IMR-90 (cell line): ENCODE measurements around the gene ADAMTS17. TPM values are rescaled to one million over a fixed set of nuclear protein-coding genes. Genes with fewer than 3 reads are reported as not detected.

Experiments
- ATAC-seq: fragments of 200-7000 bp; cut with Tn5 transposase; 2 replicates; pipeline ENCODE4 v1.9.1; 2020; ENCODE audit warnings: low read depth, mild to moderate bottlenecking, moderate library complexity
- BruUV-seq: library from RNA; stranded (reverse); fragments of 400-500 nt; replicated peaks from 2 replicates; lab custom pipeline; 2021; lab: Mats Ljungman, UMichigan
- CTCF ChIA-PET: fragments of 300-600 bp; formaldehyde crosslinking; extraction: SDS; loops from one replicate; lab custom pipeline; 2021; ENCODE audit warnings: antibody characterized with exemption; lab: Yijun Ruan, JAX
- POLR2A ChIA-PET: fragments of 300-600 bp; sonication (Branson Sonifier 250); formaldehyde crosslinking; loops from one replicate; lab custom pipeline; 2022; ENCODE audit warnings: antibody characterized with exemption; ENCODE audit not compliant: unreplicated experiment; lab: Charles Lee
- DNase-seq: peaks from one replicate; pipeline ENCODE4 v3.0.0; 2013
- H2AFZ ChIP-seq: replicated peaks from 2 replicates; pipeline ENCODE3; 2013; ENCODE audit warnings: low read length, mild to moderate bottlenecking; ENCODE audit not compliant: poor library complexity
- H2AK5ac ChIP-seq: 2 replicates; pipeline ENCODE4 v1.6.1; 2013; ENCODE audit warnings: low read depth, low read length, inconsistent platforms
- H2AK9ac ChIP-seq: replicated peaks from 2 replicates; pipeline ENCODE3; 2013; ENCODE audit warnings: mild to moderate bottlenecking, low read depth, low read length, moderate library complexity; ENCODE audit not compliant: poor library complexity
- H2BK120ac ChIP-seq: 2 replicates; pipeline ENCODE4 v1.6.1; 2013; ENCODE audit warnings: low read depth, low read length, inconsistent platforms
- H2BK15ac ChIP-seq: 3 replicates; pipeline ENCODE4 v1.6.1; 2013; ENCODE audit warnings: low read depth, low read length, inconsistent platforms
- H2BK20ac ChIP-seq: 2 replicates; pipeline ENCODE4 v1.6.1; 2013; ENCODE audit warnings: low read depth, mild to moderate bottlenecking, inconsistent platforms, low read length, moderate library complexity
- H2BK5ac ChIP-seq: 2 replicates; pipeline ENCODE4 v1.6.1; 2013; ENCODE audit warnings: mild to moderate bottlenecking, low read depth, low read length, inconsistent platforms; ENCODE audit not compliant: poor library complexity, severe bottlenecking
- H3K14ac ChIP-seq: replicated peaks from 2 replicates; pipeline ENCODE4 v1.6.1; 2013; ENCODE audit warnings: low read depth, low read length, inconsistent platforms
- H3K18ac ChIP-seq: 2 replicates; pipeline ENCODE4 v1.6.1; 2013; ENCODE audit warnings: low read depth, low read length, control low read depth
- H3K23ac ChIP-seq: 2 replicates; pipeline ENCODE4 v1.6.1; 2013; ENCODE audit warnings: low read depth, low read length, inconsistent platforms
- H3K27ac ChIP-seq: 2 replicates; pipeline ENCODE4 v1.5.1; 2013; ENCODE audit warnings: mild to moderate bottlenecking, control low read depth, low read length; ENCODE audit not compliant: insufficient read depth
- H3K27me3 ChIP-seq: 2 replicates; pipeline ENCODE4 v1.6.1; 2013; ENCODE audit warnings: low read length; ENCODE audit not compliant: control insufficient read depth, insufficient read depth
- H3K36me3 ChIP-seq: 2 replicates; pipeline ENCODE4 v1.6.1; 2013; ENCODE audit warnings: low read length, mixed read lengths; ENCODE audit not compliant: control insufficient read depth, insufficient read depth
- H3K4ac ChIP-seq: 2 replicates; pipeline ENCODE4 v1.6.1; 2013; ENCODE audit warnings: low read depth, low read length, inconsistent platforms
- H3K4me1 ChIP-seq: 2 replicates; pipeline ENCODE4 v1.6.1; 2013; ENCODE audit warnings: low read length, mixed read lengths; ENCODE audit not compliant: control insufficient read depth, insufficient read depth
- H3K4me2 ChIP-seq: 2 replicates; pipeline ENCODE4 v1.6.1; 2013; ENCODE audit warnings: low read depth, mild to moderate bottlenecking, control low read depth, low read length, moderate library complexity
- H3K4me3 ChIP-seq: 2 replicates; pipeline ENCODE4 v1.5.1; 2013; ENCODE audit warnings: low read depth, mild to moderate bottlenecking, control low read depth, low read length, moderate library complexity; ENCODE audit not compliant: insufficient read depth
- H3K56ac ChIP-seq: 2 replicates; pipeline ENCODE4 v1.6.1; 2013; ENCODE audit warnings: low read length, inconsistent platforms; ENCODE audit not compliant: insufficient read depth; ENCODE audit errors: extremely low read depth
- H3K79me1 ChIP-seq, 2 experiments: 2 replicates each; pipeline ENCODE4 v1.6.1; 2013; ENCODE audit warnings: low read length in 2 of 2, inconsistent platforms in 1 of 2, low read depth in 1 of 2
- H3K9ac ChIP-seq: 2 replicates; pipeline ENCODE4 v1.6.1; 2013; ENCODE audit warnings: low read depth, low read length, control low read depth
- H3K9me1 ChIP-seq: 2 replicates; pipeline ENCODE4 v1.6.1; 2013; ENCODE audit warnings: low read length, inconsistent platforms; ENCODE audit not compliant: insufficient read depth
- H3K9me3 ChIP-seq: 2 replicates; pipeline ENCODE4 v1.6.1; 2013; ENCODE audit warnings: low read length; ENCODE audit not compliant: control insufficient read depth, insufficient read depth
- H4K20me1 ChIP-seq: 2 replicates; pipeline ENCODE4 v1.6.1; 2013; ENCODE audit warnings: low read length, inconsistent platforms; ENCODE audit not compliant: insufficient read depth
- H4K5ac ChIP-seq: 2 replicates; pipeline ENCODE4 v1.6.1; 2013; ENCODE audit warnings: mild to moderate bottlenecking, low read depth, low read length, control low read depth
- H4K8ac ChIP-seq, 2 experiments: 2 replicates each; pipeline ENCODE4 v1.6.1; 2013; ENCODE audit warnings: low read depth in 2 of 2, low read length in 2 of 2, control low read depth in 1 of 2, inconsistent platforms in 1 of 2
- H4K91ac ChIP-seq: 2 replicates; pipeline ENCODE4 v1.6.1; 2013; ENCODE audit warnings: low read depth, low read length, inconsistent platforms; ENCODE audit not compliant: insufficient read depth
- BHLHE40 ChIP-seq: fragments of 150-350 bp; IDR thresholded peaks from 2 replicates; pipeline ENCODE4 v1.6.1; 2016; ENCODE audit warnings: mild to moderate bottlenecking, low read depth, low read length
- CEBPB ChIP-seq: IDR thresholded peaks from 2 replicates; pipeline ENCODE4 v1.6.1; 2012; ENCODE audit warnings: low read depth, low read length, improper control_type of control experiment
- CHD1 ChIP-seq: IDR thresholded peaks from 2 replicates; pipeline ENCODE4 v1.6.1; 2012; ENCODE audit warnings: low read depth, low read length, improper control_type of control experiment
- FOS ChIP-seq: fragments of 150-350 bp; IDR thresholded peaks from 2 replicates; pipeline ENCODE4 v1.6.1; 2016; ENCODE audit warnings: low read depth, low read length
- MAFK ChIP-seq: IDR thresholded peaks from 2 replicates; pipeline ENCODE4 v1.6.1; 2012; ENCODE audit warnings: low read depth, low read length, improper control_type of control experiment
- MAZ ChIP-seq: IDR thresholded peaks from 2 replicates; pipeline ENCODE4 v1.6.1; 2012; ENCODE audit warnings: low read depth, mild to moderate bottlenecking, low read length, improper control_type of control experiment, moderate library complexity, borderline replicate concordance
- MXI1 ChIP-seq: IDR thresholded peaks from 2 replicates; pipeline ENCODE4 v1.6.1; 2012; ENCODE audit warnings: low read depth, mild to moderate bottlenecking, low read length, moderate library complexity, borderline replicate concordance
- NFE2L2 ChIP-seq: fragments of 150-350 bp; IDR thresholded peaks from 2 replicates; pipeline ENCODE4 v1.6.1; 2016; ENCODE audit warnings: low read depth, mild to moderate bottlenecking, low read length
- POLR2A ChIP-seq: IDR thresholded peaks from 2 replicates; pipeline ENCODE4 v1.6.1; 2012; ENCODE audit warnings: mild to moderate bottlenecking, low read depth, low read length
- RAD21 ChIP-seq: IDR thresholded peaks from 2 replicates; pipeline ENCODE4 v1.6.1; 2012; ENCODE audit warnings: low read length, improper control_type of control experiment
- RCOR1 ChIP-seq: IDR thresholded peaks from 2 replicates; pipeline ENCODE4 v1.6.1; 2012; ENCODE audit warnings: mild to moderate bottlenecking, low read length, improper control_type of control experiment; ENCODE audit not compliant: insufficient replicate concordance
- RFX5 ChIP-seq: IDR thresholded peaks from 2 replicates; pipeline ENCODE4 v1.8.0; 2012; ENCODE audit warnings: low read depth, mild to moderate bottlenecking, low read length, moderate library complexity
- SMC3 ChIP-seq: fragments of 150-350 bp; IDR thresholded peaks from 2 replicates; pipeline ENCODE4 v1.6.1; 2016; ENCODE audit warnings: low read depth, mild to moderate bottlenecking, antibody characterized with exemption, low read length, moderate library complexity
- USF2 ChIP-seq: fragments of 150-350 bp; IDR thresholded peaks from 2 replicates; pipeline ENCODE4 v1.6.1; 2017; ENCODE audit warnings: mild to moderate bottlenecking, antibody characterized with exemption, low read length, low read depth
- WGBS, 2 experiments: methylation state at CpG; one replicate each; pipeline versions ENCODE4 v1.1.5 to v1.1.7; 2013; ENCODE audit warnings: missing lambda C conversion rate in 2 of 2; ENCODE audit not compliant: insufficient read length in 1 of 2; ENCODE audit errors: extremely low coverage in 2 of 2; 5-methylcytosine and 5-hydroxymethylcytosine counted together
- dilution Hi-C: fragments of 300-500 bp; cut with HindIII; formaldehyde crosslinking; loops from one replicate; pipeline ENCODE4 v1.14.3; 2018; ENCODE audit warnings: low sequenced_read_pairs; ENCODE audit not compliant: unreplicated experiment
- in situ Hi-C: fragments of 300-500 bp; cut with MboI; formaldehyde crosslinking; loops from 3 replicates; pipeline ENCODE4 v1.14.3; 2019; ENCODE audit warnings: low sequenced_read_pairs, inconsistent platforms, mixed read lengths
- intact Hi-C: fragments of 100-400 bp; cut with micrococcal nuclease; formaldehyde crosslinking; loops from 2 replicates; pipeline ENCODE4 v1.10.0; 2022
- polyA plus RNA-seq, 3 experiments: library from polyadenylated mRNA; depleted of rRNA; stranded (reverse); fragments of >200 nt; gene quantifications; 2 replicates each; pipeline ENCODE4 v1.2.3, GENCODE V29; 2012; ENCODE audit warnings: low replicate concordance in 1 of 3
- total RNA-seq: library from RNA; depleted of rRNA; stranded (reverse); fragments of >200 nt; gene quantifications from 2 replicates; pipeline ENCODE4 v1.2.3, GENCODE V29; 2012
- TF ChIP-seq, protein P1 (sequence below): conservative IDR thresholded peaks from 2 replicates; pipeline ENCODE4 v1.5.1; 2012; ENCODE audit warnings: mild to moderate bottlenecking, low read depth, low read length, improper control_type of control experiment
- TF ChIP-seq, protein P2 (sequence below): fragments of 150-350 bp; IDR thresholded peaks from 2 replicates; pipeline ENCODE4 v1.6.1; 2016; ENCODE audit warnings: low read depth, mild to moderate bottlenecking, low read length, moderate library complexity, borderline replicate concordance

The ADAMTS17 gene
- total and polyA plus RNA-seq, 2 of the 4 experiments (the other 2 are of a cell fraction): 0.03 TPM; not detected in 1

- intact Hi-C loops: no loop called here
- no peak overlapping the region for H3K14ac ChIP-seq
- H3K27me3 ChIP-seq: no peaks in the 10 kb centered on the region
- H3K36me3 ChIP-seq: no peaks in the 10 kb centered on the region
- DNase-seq: no peak
- H3K4me3 ChIP-seq: no peak overlapping the region
- no peak overlapping the region for H3K4ac ChIP-seq
- H2AK9ac ChIP-seq: no peak overlapping the region
- no peak overlapping the region for H3K56ac ChIP-seq
- ChIA-PET POLR2A (no interaction called here), CTCF (no interaction called here)
- no peak overlapping the region for H2AK5ac ChIP-seq
- dilution Hi-C loops: no loop called here
- no peak overlapping the region for H2BK120ac ChIP-seq
- H3K9ac ChIP-seq: no peak overlapping the region
- no peak overlapping the region for H2BK15ac ChIP-seq
- H2BK5ac ChIP-seq: no peak overlapping the region
- no peak overlapping the region for H3K27ac ChIP-seq
- no peak overlapping the region for H3K23ac ChIP-seq
- H3K9me1 ChIP-seq: no peaks in the 10 kb centered on the region
- in situ Hi-C loops: no loop called here
- WGBS, 2 experiments: 60% methylated on average over 1 of the region's 5 CpGs; no CpG with 5 or more reads in 1 of the 2 experiments
- no peaks in the 10 kb centered on the region for H3K4me1 ChIP-seq
- no peaks in the 10 kb centered on the region for H4K20me1 ChIP-seq
- BruUV-seq: no TSS peak
- no peak overlapping the region for H3K18ac ChIP-seq
- H2AFZ ChIP-seq: no peak overlapping the region
- no peak overlapping the region for H4K8ac ChIP-seq
- no peaks in the 10 kb centered on the region for H3K79me1 ChIP-seq
- peaks cover 30% of the 10 kb centered on the region for H3K9me3 ChIP-seq
- no peak for TF ChIP-seq RCOR1
- TF ChIP-seq NFE2L2: no peak
- no peak for TF ChIP-seq POLR2A
- TF ChIP-seq FOS: no peak
- no peak for TF ChIP-seq CHD1
- no peak for TF ChIP-seq USF2
- no peak for TF ChIP-seq RAD21
- TF ChIP-seq, protein P1, sequence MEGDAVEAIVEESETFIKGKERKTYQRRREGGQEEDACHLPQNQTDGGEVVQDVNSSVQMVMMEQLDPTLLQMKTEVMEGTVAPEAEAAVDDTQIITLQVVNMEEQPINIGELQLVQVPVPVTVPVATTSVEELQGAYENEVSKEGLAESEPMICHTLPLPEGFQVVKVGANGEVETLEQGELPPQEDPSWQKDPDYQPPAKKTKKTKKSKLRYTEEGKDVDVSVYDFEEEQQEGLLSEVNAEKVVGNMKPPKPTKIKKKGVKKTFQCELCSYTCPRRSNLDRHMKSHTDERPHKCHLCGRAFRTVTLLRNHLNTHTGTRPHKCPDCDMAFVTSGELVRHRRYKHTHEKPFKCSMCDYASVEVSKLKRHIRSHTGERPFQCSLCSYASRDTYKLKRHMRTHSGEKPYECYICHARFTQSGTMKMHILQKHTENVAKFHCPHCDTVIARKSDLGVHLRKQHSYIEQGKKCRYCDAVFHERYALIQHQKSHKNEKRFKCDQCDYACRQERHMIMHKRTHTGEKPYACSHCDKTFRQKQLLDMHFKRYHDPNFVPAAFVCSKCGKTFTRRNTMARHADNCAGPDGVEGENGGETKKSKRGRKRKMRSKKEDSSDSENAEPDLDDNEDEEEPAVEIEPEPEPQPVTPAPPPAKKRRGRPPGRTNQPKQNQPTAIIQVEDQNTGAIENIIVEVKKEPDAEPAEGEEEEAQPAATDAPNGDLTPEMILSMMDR: no peak
- TF ChIP-seq RFX5: no peak
- no peak for TF ChIP-seq MAZ
- no peak for TF ChIP-seq SMC3
- TF ChIP-seq, protein P2, sequence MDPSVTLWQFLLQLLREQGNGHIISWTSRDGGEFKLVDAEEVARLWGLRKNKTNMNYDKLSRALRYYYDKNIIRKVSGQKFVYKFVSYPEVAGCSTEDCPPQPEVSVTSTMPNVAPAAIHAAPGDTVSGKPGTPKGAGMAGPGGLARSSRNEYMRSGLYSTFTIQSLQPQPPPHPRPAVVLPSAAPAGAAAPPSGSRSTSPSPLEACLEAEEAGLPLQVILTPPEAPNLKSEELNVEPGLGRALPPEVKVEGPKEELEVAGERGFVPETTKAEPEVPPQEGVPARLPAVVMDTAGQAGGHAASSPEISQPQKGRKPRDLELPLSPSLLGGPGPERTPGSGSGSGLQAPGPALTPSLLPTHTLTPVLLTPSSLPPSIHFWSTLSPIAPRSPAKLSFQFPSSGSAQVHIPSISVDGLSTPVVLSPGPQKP: no peak
- TF ChIP-seq MAFK: no peak
- no peak for TF ChIP-seq CEBPB
- TF ChIP-seq MXI1: no peak
- TF ChIP-seq BHLHE40: no peak
- ATAC-seq: no peak
- no peak overlapping the region for H4K91ac ChIP-seq
- no peak overlapping the region for H4K5ac ChIP-seq
- H2BK20ac ChIP-seq: no peak overlapping the region
- no peak overlapping the region for H3K4me2 ChIP-seq
These were observed 131.4 kb downstream of the ADAMTS17 start for GRCh38 chr15:100210338-100210737.
